ENCODE data around the gene AKR1C2.
"Not testable (repeated sequence)": the region's sequence is repeated elsewhere in the genome, so short reads cannot be mapped to it uniquely, and the experiment has no call there.

AKR1C2 gene

GRCh38 chr10:4947039-4947634, 56.5 kb downstream of the AKR1C2 start:
- TF ChIP-seq CTCF (IDR thresholded peaks at IDR 0.05; ENCODE audit: insufficient read depth, missing control alignments): no peak
- DNase-seq (ENCODE audit: insufficient read length, low spot score): no peak
- no peak for FAIRE-seq

- FAIRE-seq (no peak), DNase-seq (ENCODE audit: insufficient read length, low spot score) (no peak)
- TF ChIP-seq CTCF (IDR thresholded peaks at IDR 0.05; ENCODE audit: insufficient read depth, missing control alignments): no peak
These were observed 57.6 kb downstream of the AKR1C2 start for GRCh38 chr10:4945766-4946717.

DNA sequence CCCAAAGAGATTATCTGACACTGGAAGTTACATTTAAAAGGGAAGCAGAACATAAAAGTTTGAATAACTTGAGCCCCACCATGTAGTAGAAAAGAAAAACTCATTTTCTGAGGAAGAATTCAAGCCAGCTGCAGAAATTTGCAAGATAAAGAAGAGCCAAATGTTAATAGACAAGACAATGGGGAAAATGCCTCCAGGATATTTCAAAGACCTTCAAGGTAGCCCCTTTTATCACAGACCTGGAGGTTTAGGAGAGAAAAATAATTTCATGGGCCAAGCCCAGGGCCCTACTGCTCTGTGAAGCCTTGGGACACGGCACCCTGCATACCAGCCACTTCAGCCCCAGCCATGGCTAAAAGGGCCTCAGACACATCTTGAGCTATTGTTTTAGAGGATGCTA, 58.8 kb downstream of the AKR1C2 start:
- FAIRE-seq: no peak

GRCh38 chr10:4943821-4944220, 59.8 kb downstream of the AKR1C2 start:
- FAIRE-seq: no peak
- no peak for DNase-seq (ENCODE audit: insufficient read length, low spot score)
- TF ChIP-seq CTCF (IDR thresholded peaks at IDR 0.05; ENCODE audit: insufficient read depth, missing control alignments): no peak

More for the DNA sequence above, 58.8 kb downstream of the AKR1C2 start:
- DNase-seq (ENCODE audit: insufficient read length, low spot score): no peak
- TF ChIP-seq CTCF (IDR thresholded peaks at IDR 0.05; ENCODE audit: insufficient read depth, missing control alignments): no peak

DNA sequence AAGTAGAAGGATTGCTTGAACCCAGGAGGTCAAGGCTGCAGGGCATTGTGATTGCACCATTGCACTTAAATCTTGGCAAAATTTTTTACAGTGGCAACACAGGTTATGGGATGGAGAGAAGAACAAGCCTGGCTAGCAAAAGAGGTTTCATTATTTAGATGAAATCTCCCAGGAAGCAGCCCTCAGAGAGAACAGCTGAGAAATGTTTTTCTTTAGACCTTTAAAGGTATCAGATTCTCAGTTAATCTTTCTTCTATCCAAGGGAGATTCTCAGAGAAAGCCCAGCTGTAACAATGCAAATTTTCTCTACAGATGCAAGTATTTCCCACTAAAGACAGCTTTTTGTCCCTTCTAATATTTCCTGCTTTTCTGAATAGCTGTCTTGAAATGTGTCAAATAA, 60.2 kb downstream of the AKR1C2 start:
- FAIRE-seq; DNase-seq (ENCODE audit: insufficient read length, low spot score): not testable (repeated sequence)

DNA sequence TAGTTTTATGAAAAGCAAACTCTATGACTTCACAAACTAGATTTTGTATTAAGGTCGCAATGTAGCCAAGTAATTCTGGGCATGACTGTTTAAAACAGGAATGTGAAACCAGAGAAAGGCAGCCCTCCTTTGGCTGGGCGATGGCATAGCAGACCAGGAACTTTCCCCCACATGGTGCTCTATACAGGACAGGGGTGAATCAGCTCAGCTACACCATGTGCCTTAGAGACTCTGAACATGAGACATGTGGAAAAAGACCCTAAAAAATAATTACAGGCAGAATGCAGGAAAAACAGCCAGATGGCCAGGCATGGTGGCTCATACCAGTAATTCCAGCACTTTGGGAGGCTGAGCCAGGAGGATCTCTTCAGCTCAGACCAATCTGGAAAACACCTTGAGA, 60.7 kb downstream of the AKR1C2 start:
- FAIRE-seq; DNase-seq (ENCODE audit: insufficient read length, low spot score): not testable (repeated sequence)

DNA sequence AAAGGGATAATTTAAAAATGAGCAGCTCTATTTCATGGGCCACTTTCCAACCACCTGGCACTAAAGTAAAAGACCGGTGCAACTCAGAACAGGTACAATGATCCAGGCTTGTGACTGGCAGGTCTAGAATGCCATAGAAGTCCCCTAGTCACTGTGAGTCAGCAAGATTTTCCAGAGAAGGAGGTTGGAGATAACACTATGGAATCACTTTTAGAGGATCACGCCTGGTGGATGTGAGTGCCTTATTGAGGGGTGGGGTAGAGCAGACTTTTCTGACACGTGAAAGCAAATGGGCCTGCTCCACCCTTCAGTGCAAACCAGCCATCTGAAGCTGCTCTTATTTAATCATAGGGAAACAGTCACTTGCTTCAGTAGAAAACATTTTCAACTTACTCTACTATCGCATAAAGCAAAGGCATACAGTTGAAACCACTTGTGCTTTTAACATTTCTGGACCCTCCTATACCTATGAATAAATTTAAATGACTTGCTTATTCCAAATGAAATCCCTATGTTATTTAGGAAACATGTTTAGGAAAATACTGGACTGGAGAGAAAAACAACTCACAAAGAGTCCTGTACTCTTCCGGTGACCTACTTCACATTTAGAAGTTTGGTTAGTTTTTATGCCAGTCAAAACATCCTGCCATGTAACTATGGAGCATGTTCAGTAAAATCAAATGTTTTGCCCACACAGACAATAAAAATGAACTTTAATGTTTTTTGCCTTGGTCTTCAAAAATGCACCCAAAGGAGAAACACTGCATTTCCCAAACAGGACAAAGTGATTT, 61.9 kb downstream of the AKR1C2 start:
- FAIRE-seq: no peak
- no peak for TF ChIP-seq CTCF (IDR thresholded peaks at IDR 0.05; ENCODE audit: insufficient read depth, missing control alignments)
- no peak for DNase-seq (ENCODE audit: insufficient read length, low spot score)

- DNase-seq (ENCODE audit: insufficient read length, low spot score); FAIRE-seq: not testable (repeated sequence)
These were observed 62.7 kb downstream of the AKR1C2 start for GRCh38 chr10:4940909-4941308.

- FAIRE-seq; DNase-seq (ENCODE audit: insufficient read length, low spot score): not testable (repeated sequence)
These were observed 63.6 kb downstream of the AKR1C2 start for GRCh38 chr10:4940073-4940428.

Measured in D721Med (cell line).